Tibial nerve (tissue), 4 donors: ENCODE results near the gene TOP2B.

Source experiments
- CTCF ChIP-seq, 5 experiments: fragments of 200-600 bp in 3 of 5; fragments of 450-650 bp in 2 of 5; sonication (generic) in 3 of 5; IDR thresholded peaks; one replicate each; pipeline ENCODE4 v1.5.1; 2016 to 2019; ENCODE audit warnings: antibody characterized with exemption in 5 of 5, mild to moderate bottlenecking in 3 of 5, moderate library complexity in 2 of 5
- EP300 ChIP-seq, 2 donors: sonication (generic); formaldehyde crosslinking; IDR thresholded peaks; one replicate each; pipeline ENCODE4 v1.6.1; 2017; ENCODE audit warnings: antibody characterized with exemption in 2 of 2, mild to moderate bottlenecking in 1 of 2
- POLR2A ChIP-seq, 2 donors: fragments of 450-650 bp; IDR thresholded peaks; one replicate each; pipeline ENCODE4 v1.6.1; 2017; ENCODE audit warnings: antibody characterized with exemption in 2 of 2, mild to moderate bottlenecking in 2 of 2, moderate library complexity in 2 of 2

GRCh38 chr3:25604107-25604805 is 60.5 kb downstream of the TOP2B start:
- TF ChIP-seq POLR2A (IDR thresholded peaks at IDR 0.05) (no peak), CTCF (IDR thresholded peaks at IDR 0.05) (no peak), EP300 (IDR thresholded peaks at IDR 0.05) (no peak)
